ENCODE data around the gene BRI3. TPM values are rescaled to one million over a fixed set of nuclear protein-coding genes. Genes with fewer than 3 reads are reported as not detected.

Gene BRI3
- 49.6 and 67.6 TPM in 2 replicates for total RNA-seq (2014; rRNA removed)
- polyA plus RNA-seq (2012): 752 TPM

- peak; percentile 90 for DNase-seq (ENCODE audit: low read depth)
Observed at GRCh38 chr7:98280791-98281756, at the start of gene BRI3. Gene BRI3, plus strand, starts transcription at chr7:98281686. Its CDS starts 110 bp downstream, at chr7:98281796.

- no peak for DNase-seq (ENCODE audit: low read depth)
Observed at GRCh38 chr7:98232263-98232585, 49.3 kb upstream of the BRI3 start.

GRCh38 chr7:98232799-98233198, 48.7 kb upstream of the BRI3 start:
- DNase-seq (ENCODE audit: low read depth): peak; percentile 29

GRCh38 chr7:98233219-98234070, 48.0 kb upstream of the BRI3 start:
- no peak for DNase-seq (ENCODE audit: low read depth)

GRCh38 chr7:98234429-98235147, 46.9 kb upstream of the BRI3 start:
- DNase-seq (ENCODE audit: low read depth): peak; percentile 26

- DNase-seq (ENCODE audit: low read depth): no peak
Observed at GRCh38 chr7:98235901-98236300, 45.6 kb upstream of the BRI3 start.

GRCh38 chr7:98236355-98237185, 44.9 kb upstream of the BRI3 start:
- no peak for DNase-seq (ENCODE audit: low read depth)

- DNase-seq (ENCODE audit: low read depth): no peak
Observed at GRCh38 chr7:98238076-98238475, 43.4 kb upstream of the BRI3 start.

- peak; percentile 38 for DNase-seq (ENCODE audit: low read depth)
Observed at GRCh38 chr7:98238976-98239375, 42.5 kb upstream of the BRI3 start.

GRCh38 chr7:98240961-98241673, 40.4 kb upstream of the BRI3 start:
- peak; percentile 22 for DNase-seq (ENCODE audit: low read depth)

- DNase-seq (ENCODE audit: low read depth): no peak
Observed at GRCh38 chr7:98241674-98242241, 39.7 kb upstream of the BRI3 start.

- no peak for DNase-seq (ENCODE audit: low read depth)
Observed at GRCh38 chr7:98242342-98242741, 39.1 kb upstream of the BRI3 start.

GRCh38 chr7:98242934-98243333, 38.6 kb upstream of the BRI3 start:
- no peak for DNase-seq (ENCODE audit: low read depth)

- DNase-seq (ENCODE audit: low read depth): no peak
Observed at GRCh38 chr7:98244871-98245270, 36.6 kb upstream of the BRI3 start.

- no peak for DNase-seq (ENCODE audit: low read depth)
Observed at GRCh38 chr7:98248156-98248555, 33.3 kb upstream of the BRI3 start.

- DNase-seq (ENCODE audit: low read depth): no peak
Observed at GRCh38 chr7:98249106-98249505, 32.4 kb upstream of the BRI3 start.

GRCh38 chr7:98250789-98251188, 30.7 kb upstream of the BRI3 start:
- no peak for DNase-seq (ENCODE audit: low read depth)

- no peak for DNase-seq (ENCODE audit: low read depth)
Observed at GRCh38 chr7:98251231-98251600, 30.3 kb upstream of the BRI3 start.

- DNase-seq (ENCODE audit: low read depth): peak; percentile 88
Observed at GRCh38 chr7:98251601-98252424, 29.7 kb upstream of the BRI3 start, which contains the start of gene TECPR1. Gene TECPR1, minus strand, starts transcription at chr7:98252232. Its CDS starts 6,086 bp downstream, at chr7:98246146.

Measured in LHCN-M2 (cell line).